Left colon (tissue), 2 donors: ENCODE results near the gene ZMYND12. TPM values are rescaled to one million over a fixed set of nuclear protein-coding genes. Genes with fewer than 3 reads are reported as not detected.

Experiments
- ATAC-seq: fragments of 200-7000 bp; cut with Tn5 transposase; one replicate; pipeline ENCODE4 v1.9.1; 2020; ENCODE audit warnings: mild to moderate bottlenecking, moderate library complexity
- DNase-seq, 2 donors: peaks; one replicate each; pipeline ENCODE4 v3.0.0-alpha.2; 2020
- intact Hi-C, 2 donors: fragments of 100-400 bp; cut with DNase I in 1 of 2; cut with micrococcal nuclease in 1 of 2; formaldehyde crosslinking; loops; one replicate each; pipeline versions ENCODE4 v1.11.2 to v1.14.0; 2022; cut with DNase I, micrococcal nuclease
- total RNA-seq, 2 donors: library from RNA; stranded (reverse); fragmentation: NEBNext Ultra II Directional; extraction: Animal tissue kit (Norgen Biotek cat#: 25700); gene quantifications; one replicate each; pipeline ENCODE4 v1.2.1, GENCODE V29; 2021
- donor health status: DM: no; HTN: no; CAD: no.
- donor health status: DM: yes; HTN: yes; CAD: no.

The ZMYND12 gene
- total RNA-seq, 2 donors from 2014 or later = 1.2 to 2.4 TPM

DNA sequence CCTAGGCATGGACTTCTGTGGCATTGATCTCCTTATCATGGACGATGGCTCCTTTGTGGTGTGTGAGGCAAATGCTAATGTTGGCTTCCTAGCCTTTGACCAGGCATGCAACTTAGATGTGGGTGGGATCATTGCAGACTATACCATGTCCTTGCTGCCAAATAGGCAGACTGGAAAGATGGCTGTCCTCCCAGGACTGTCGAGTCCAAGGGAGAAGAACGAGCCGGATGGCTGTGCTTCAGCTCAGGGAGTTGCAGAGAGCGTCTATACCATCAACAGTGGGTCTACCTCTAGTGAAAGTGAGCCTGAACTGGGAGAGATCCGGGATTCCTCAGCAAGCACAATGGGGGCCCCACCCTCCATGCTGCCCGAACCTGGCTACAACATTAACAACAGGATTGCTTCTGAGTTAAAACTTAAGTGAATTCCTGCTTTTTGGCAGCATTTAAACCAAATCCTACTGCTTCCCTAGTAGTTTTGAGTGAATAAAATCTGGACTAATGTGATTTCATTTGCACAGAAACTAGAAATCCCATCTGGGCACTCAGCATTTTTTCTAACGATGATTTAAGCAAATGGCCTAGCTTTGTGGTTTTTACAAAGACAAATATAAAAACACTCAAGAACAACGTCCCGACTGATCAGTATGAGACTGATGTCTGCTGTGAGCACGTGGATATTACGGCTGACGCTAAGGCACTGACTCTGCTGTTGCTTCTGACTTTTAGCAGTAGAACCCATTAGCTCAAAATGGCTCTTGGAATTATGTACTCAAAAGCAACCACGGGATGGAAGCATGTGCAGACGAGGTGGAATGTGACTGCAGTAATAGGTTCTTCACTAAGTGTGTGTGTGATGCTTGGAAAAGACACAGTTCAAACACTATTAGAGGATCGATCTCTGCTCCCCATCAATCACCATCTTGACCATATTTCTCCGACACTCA is 41.0 kb downstream of the ZMYND12 start:
- DNase-seq = no peak
- ATAC-seq = no peak
- intact Hi-C loops = no loop called here

DNA sequence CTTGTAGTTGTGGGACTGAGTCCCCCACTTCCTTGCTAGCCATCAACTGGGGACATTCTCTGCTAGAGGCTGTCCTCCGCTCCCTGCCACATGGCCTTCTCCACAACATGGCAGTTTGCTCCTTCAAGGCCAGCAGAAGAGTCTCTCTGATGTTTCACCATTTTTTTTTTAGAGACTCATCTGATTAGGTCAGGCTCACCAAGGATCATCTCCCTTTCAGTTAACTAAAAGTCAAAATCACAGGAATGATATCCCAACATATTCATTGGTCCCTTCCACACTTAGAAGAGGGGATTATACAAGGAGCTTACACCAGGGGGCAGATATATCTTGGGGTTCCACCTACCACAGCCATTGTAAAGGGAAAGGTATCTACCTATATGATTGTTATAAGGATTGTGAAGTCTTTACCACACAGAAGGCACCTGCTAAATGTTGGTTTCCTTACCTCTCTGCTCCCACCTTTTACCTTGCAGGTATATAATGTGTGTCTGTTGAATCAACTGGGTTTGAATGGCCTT is 51.9 kb downstream of the ZMYND12 start:
- ATAC-seq (peak; percentile 51), DNase-seq (no peak)
- intact Hi-C loops = no loop called here

DNA sequence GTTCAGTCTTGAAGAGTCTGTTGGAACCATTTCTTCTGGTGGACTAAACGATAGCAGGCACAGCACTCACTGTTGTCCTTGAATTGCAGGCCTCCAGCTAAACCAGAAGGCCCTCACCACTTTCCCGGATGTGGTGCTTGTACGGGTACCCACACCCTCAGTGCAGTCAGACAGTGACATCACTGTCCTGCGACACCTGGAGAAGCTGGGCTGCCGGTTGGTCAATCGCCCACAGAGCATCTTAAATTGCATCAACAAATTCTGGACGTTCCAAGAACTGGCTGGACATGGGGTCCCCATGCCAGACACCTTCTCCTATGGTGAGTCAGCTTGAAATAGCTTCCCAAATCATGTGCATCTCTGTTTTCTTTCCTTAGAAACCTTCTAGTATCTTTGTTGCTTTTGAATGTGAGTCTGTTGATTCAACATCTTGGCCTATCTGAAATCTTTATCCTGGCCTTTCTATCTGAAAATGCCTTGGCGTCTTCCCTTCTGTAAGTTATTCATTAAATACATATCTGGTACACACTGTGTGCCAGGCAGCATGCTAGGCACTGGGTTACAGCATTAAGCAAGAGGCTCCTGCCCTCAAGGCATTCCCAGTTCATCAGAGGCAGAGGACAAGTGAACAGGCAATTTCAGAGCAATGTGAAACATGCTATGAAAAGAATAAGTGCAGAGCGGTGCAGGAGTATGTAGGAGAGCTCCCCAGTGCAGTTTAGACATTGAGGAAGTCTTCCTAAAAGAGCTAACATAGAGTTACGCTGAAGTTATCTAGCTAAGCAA is 56.3 kb downstream of the ZMYND12 start:
- no peak for ATAC-seq
- intact Hi-C loops = no loop called here
- no peak for DNase-seq

DNA sequence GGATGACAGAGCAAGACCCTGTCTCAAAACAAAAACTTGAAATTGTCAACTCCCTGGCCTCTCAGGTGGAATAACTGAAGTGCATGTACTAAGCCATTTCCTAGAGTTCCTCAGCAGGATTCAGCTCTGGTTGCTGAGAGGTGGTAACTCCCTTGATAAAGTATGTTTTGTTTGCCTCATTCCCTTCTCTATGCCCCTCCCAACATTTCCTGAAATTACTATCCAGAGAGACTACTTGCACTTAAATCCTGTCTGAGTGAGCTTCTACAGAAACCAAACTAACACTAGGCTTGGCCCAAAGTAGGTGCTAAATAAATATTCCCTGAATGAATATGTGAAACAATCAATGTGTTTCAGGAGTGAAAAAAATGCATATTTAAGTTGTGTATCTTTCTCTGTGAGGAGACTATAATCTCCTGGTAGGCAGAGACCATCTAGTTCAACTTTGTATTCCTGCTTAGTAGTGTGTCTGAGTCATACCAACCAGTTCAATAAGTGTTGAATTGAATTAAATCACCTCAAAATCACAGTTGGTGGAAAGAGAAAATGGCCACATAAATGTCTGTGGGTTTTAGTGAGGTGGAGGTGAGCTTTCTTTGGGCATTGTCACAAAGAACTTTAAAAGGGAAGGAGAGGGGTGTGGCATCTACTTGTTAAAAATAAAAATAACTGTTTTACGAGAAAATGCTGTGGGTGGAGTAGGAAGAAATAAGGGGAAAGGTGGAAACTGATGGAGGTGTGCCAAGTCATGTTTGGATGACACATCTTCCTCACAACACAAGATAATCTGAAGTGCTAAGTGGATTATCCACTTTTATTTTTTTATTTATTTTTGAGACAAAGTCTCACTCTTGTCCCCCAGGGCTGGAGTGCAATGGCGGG is 62.6 kb downstream of the ZMYND12 start:
- ATAC-seq = peak; percentile 85
- intact Hi-C loops = no loop called here
- peak; percentile 17 to 38 for DNase-seq

DNA sequence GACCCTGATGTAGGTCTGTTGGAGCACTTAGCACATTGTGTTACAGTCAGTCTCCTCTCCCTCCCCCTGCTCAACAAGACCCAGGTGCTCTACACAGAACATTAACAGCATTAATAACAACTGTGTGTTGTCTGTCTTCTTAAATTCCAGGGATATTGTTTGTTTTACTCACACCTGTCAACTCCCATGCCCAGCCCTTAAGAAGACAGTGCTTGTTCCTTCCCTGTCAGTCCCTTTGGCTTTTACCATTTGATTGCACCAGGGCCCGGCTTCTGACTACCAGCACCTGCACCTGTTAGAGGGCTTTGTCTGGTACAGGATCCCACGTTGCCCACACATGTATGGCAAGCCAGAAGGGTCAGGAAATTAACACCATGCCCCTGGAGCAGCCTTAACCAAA is 63.6 kb downstream of the ZMYND12 start:
- ATAC-seq = peak; percentile 75
- peak in 1 of 2 donors; percentile 8 for DNase-seq
- intact Hi-C loops = no loop called here

DNA sequence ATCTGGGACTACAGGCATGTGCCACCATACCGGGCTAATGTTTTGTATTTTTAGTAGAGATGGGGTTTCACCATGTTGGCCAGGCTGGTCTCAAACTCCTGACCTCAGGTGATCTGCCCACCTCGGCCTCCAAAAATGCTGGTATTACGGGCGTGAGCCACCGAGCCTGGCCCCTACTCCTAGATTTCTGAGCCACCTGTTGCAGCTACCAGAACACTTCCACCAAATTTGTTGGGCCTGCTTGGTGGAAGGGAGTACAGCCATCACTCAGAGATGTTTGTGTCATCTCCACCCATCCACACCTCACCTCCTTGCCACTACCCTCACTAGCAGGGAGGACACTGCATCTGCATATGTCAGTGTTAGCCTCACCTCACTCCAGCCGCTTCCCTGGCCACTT is 69.8 kb downstream of the ZMYND12 start:
- intact Hi-C loops = no loop called here
- ATAC-seq (no peak), DNase-seq (no peak)

DNA sequence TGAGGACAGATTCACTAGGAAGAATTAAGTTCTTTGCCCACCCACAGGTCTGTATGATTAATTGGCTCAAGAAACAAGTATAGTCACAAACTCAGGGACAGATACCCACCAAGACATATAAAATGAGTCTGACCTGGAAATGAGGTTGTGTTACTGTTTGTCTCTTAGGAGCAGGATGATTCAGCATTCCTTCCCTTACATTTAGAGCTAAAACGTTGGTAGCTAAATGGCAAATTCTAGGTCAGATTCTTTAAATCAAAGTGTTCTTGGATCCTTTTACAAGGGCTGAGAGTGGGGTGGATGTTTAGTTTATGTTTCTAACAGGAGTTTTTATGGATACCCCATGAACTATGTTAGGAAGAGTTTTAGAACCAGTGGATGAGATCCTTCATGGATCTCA is 70.5 kb downstream of the ZMYND12 start:
- ATAC-seq (no peak), DNase-seq (no peak)
- intact Hi-C loops = no loop called here

DNA sequence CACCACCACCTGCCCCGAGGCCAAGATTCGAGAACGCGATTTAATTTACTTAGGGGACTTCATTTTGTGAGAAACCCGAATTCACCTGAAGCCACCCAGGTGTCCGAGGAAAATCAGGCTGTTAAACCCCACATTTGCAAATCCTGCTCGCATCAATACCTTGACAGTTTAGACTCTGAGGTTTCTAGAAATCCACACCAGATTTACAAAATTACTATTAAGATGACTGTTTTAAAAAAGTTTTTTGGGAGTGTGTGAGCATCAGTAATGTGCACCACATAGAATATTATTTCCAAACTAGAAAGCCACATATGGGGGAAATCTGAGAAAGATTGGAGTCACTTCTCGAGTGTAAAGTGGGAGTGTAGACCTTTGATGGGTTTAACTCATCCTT is 74.5 kb downstream of the ZMYND12 start:
- ATAC-seq = no peak
- no peak for DNase-seq
- intact Hi-C loops = no loop called here

DNA sequence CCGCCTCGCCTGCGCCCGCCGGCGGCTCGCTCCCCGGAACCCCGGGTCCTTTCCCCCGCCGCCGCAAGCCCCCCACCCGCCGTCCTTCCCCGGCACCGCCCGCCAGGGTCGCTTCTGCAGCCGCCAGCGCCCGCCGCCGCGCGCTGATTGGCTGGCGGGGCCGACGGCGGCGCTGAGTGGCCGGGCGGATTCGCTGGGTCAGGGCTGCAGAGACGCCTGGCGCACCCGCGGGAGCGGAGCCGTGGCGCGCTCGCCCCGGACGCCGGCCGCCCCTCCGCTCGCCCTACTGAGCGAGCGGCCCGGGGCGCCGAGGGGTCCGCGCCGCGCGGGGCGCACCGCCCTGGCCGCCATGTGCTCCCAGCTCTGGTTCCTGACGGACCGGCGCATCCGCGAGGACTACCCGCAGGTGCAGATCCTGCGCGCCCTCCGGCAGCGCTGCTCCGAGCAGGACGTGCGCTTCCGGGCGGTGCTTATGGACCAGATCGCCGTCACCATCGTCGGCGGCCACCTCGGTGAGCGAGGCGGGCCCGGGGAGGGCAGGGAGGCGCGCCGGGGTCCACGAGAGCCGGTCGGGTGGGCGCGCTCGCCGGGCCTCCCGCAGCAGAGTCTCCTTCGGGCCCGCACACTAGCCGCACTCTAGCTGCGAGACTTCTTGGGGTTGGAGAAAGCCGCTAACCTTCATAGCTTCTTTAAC is 75.1 kb downstream of the ZMYND12 start, which contains the start of gene RIMKLA:
RIMKLA (plus strand) TSS at position 207 of the 694 bp plus-strand sequence; CDS start at position 350, 143 bp downstream.
- ATAC-seq = peak; percentile 92
- intact Hi-C loops = no loop called here

More for the DNA sequence above, 75.1 kb downstream of the ZMYND12 start, which contains the start of gene RIMKLA:
- peak; percentile 56 to 65 for DNase-seq

Other genes with a start within 250 kb of the ZMYND12 start
- gene FOXJ3, start 120.8 kb downstream of the ZMYND12 start, total RNA-seq = 10 to 100 TPM; 45.3 to 58.9 TPM
- 10 to 100 TPM; 13.9 to 24.2 TPM for gene RIMKLA, start 75.2 kb downstream of the ZMYND12 start, total RNA-seq
- gene PPCS, start 521 bp upstream of the ZMYND12 start, total RNA-seq = 10 to 100 TPM; 78.2 to 92.4 TPM
- 1 to 10 TPM; 1.8 to 2.6 TPM for gene CCDC30, start 7.3 kb upstream of the ZMYND12 start, total RNA-seq
- gene PPIH, start 202.4 kb upstream of the ZMYND12 start, total RNA-seq = 10 to 100 TPM; 19.1 to 28.3 TPM
- 100 to 1,000 TPM; 419 to 437 TPM for gene YBX1, start 226.4 kb upstream of the ZMYND12 start, total RNA-seq